Gastrocnemius medialis (tissue), 4 donors: Measurements from ENCODE around the gene PKM. TPM values are rescaled to one million over a fixed set of nuclear protein-coding genes. Genes with fewer than 3 reads are reported as not detected.

Experiments used
- ATAC-seq, 2 donors: fragments of 150-250 bp; one replicate each; pipeline ENCODE4 v1.9.1; 2016
- DNase-seq, 2 donors: peaks; one replicate each; pipeline ENCODE4 v3.0.0-alpha.2; 2019
- H3K27ac ChIP-seq, 4 donors: fragments of 200-600 bp; sonication (generic); 1 replicate in 1 of 4; 2 replicates in 3 of 4; pipeline ENCODE4 v1.5.1; 2016 to 2018; ENCODE audit warnings: mild to moderate bottlenecking in 2 of 4, moderate library complexity in 1 of 4
- H3K27me3 ChIP-seq, 3 donors: fragments of 200-600 bp; sonication (generic) in 2 of 3; 1 replicate in 1 of 3; 2 replicates in 2 of 3; pipeline versions ENCODE4 v1.5.1 to v1.6.0; 2016 to 2019; ENCODE audit warnings: mild to moderate bottlenecking in 1 of 3, moderate library complexity in 1 of 3
- H3K36me3 ChIP-seq, 2 donors: fragments of 200-600 bp; sonication (generic) in 1 of 2; one replicate each; pipeline ENCODE4 v1.5.1; 2017 to 2018
- H3K4me1 ChIP-seq, 2 donors: fragments of 200-600 bp; sonication (generic) in 1 of 2; one replicate each; pipeline ENCODE4 v1.5.1; 2016 to 2017; ENCODE audit warnings: mild to moderate bottlenecking in 2 of 2
- H3K4me3 ChIP-seq, 4 donors: fragments of 200-600 bp; sonication (generic) in 3 of 4; 1 replicate in 1 of 4; 2 replicates in 3 of 4; pipeline ENCODE4 v1.5.1; 2016 to 2019; ENCODE audit warnings: mild to moderate bottlenecking in 2 of 4
- H3K9me3 ChIP-seq, 3 donors: fragments of 200-600 bp; sonication (generic) in 2 of 3; 1 replicate in 1 of 3; 2 replicates in 2 of 3; pipeline ENCODE4 v1.5.1; 2016 to 2019
- CTCF ChIP-seq, 5 experiments: fragments of 450-650 bp in 3 of 5; fragments of 200-600 bp in 2 of 5; sonication (generic) in 2 of 5; IDR thresholded peaks in 4 of 5; conservative IDR thresholded peaks in 1 of 5; 1 replicate in 4 of 5; 2 replicates in 1 of 5; pipeline ENCODE4 v1.5.1; 2016 to 2019; ENCODE audit warnings: antibody characterized with exemption in 5 of 5, mild to moderate bottlenecking in 3 of 5, moderate library complexity in 3 of 5
- POLR2A ChIP-seq, 2 donors: fragments of 450-650 bp; IDR thresholded peaks; one replicate each; pipeline ENCODE4 v1.6.1; 2017; ENCODE audit warnings: antibody characterized with exemption in 2 of 2, mild to moderate bottlenecking in 2 of 2, moderate library complexity in 2 of 2
- in situ Hi-C, 4 donors: fragments of 200-750 bp; cut with MboI; loops; one replicate each; pipeline versions ENCODE4 v1.15.0 to v1.8.0; 2017; ENCODE audit warnings: low sequenced_read_pairs in 4 of 4
- intact Hi-C: fragments of 100-400 bp; cut with DNase I; formaldehyde crosslinking; loops from one replicate; pipeline ENCODE4 v1.15.1; 2023; ENCODE audit warnings: low total_unique reads
- total RNA-seq, 4 donors: library from RNA; depleted of rRNA; stranded (reverse); fragments of >200 nt; gene quantifications; one replicate each; pipeline versions ENCODE4 v1.1.0 to v1.2.3, GENCODE V29; 2016

Gene PKM
- total RNA-seq, 4 donors from 2014 or later: 691 to 946 (median 810) TPM

- H3K27ac ChIP-seq: no peak overlapping the region
- intact Hi-C loops: no loop called here
- in situ Hi-C loops: loop anchor here (5.0 to 10.0 kb wide), 4 partner anchors 32 to 75 kb away; partner anchors contain the start of gene GRAMD2A (in 1 of the 4)
- no peaks in the 10 kb centered on the region for H3K9me3 ChIP-seq
- no peak for ATAC-seq
- peaks cover 26 to 29% of the 10 kb centered on the region in 2 donors for H3K4me1 ChIP-seq
- H3K4me3 ChIP-seq: no peak overlapping the region
- H3K36me3 ChIP-seq: peaks cover 4 to 45% of the 10 kb centered on the region in 2 donors
- DNase-seq: no peak
- TF ChIP-seq POLR2A (IDR thresholded peaks at IDR 0.05) (no peak), CTCF (IDR thresholded peaks at IDR 0.05 in 4 of 5, conservative IDR thresholded peaks at IDR 0.05 in 1 of 5) (no peak)
- no peaks in the 10 kb centered on the region for H3K27me3 ChIP-seq
These were observed 38.7 kb upstream of the PKM start for GRCh38 chr15:72269739-72270138.

- ATAC-seq (no peak), DNase-seq (no peak)
- Histone ChIP-seq H3K9me3 (no peaks in the 10 kb centered on the region), H3K4me3 (no peak overlapping the region), H3K27me3 (no peaks in the 10 kb centered on the region), H3K36me3 (peaks cover 7 to 88% of the 10 kb centered on the region in 2 donors), H3K27ac (no peak overlapping the region), H3K4me1 (peaks cover 1 to 6% of the 10 kb centered on the region in 2 donors)
- intact Hi-C loops (no loop called here), in situ Hi-C loops (no loop called here)
- TF ChIP-seq POLR2A (IDR thresholded peaks at IDR 0.05): no peak
- TF ChIP-seq CTCF (IDR thresholded peaks at IDR 0.05 in 4 of 5, conservative IDR thresholded peaks at IDR 0.05 in 1 of 5): no peak
These were observed 34.0 kb upstream of the PKM start for GRCh38 chr15:72265031-72265430.

GRCh38 chr15:72252663-72253299 is 21.8 kb upstream of the PKM start:
- Histone ChIP-seq H3K4me1 (no peaks in the 10 kb centered on the region), H3K4me3 (no peak overlapping the region), H3K9me3 (no peaks in the 10 kb centered on the region), H3K27ac (no peak overlapping the region), H3K27me3 (no peaks in the 10 kb centered on the region), H3K36me3 (peaks cover 7 to 96% of the 10 kb centered on the region in 2 donors)
- intact Hi-C loops: no loop called here
- in situ Hi-C loops: no loop called here
- DNase-seq (no peak), ATAC-seq (no peak)
- TF ChIP-seq POLR2A (IDR thresholded peaks at IDR 0.05) (no peak), CTCF (IDR thresholded peaks at IDR 0.05 in 4 of 5, conservative IDR thresholded peaks at IDR 0.05 in 1 of 5) (no peak)

- DNase-seq (no peak), ATAC-seq (no peak)
- H3K9me3 ChIP-seq: no peaks in the 10 kb centered on the region
- peaks cover 0 to 85% of the 10 kb centered on the region in 2 donors for H3K36me3 ChIP-seq
- H3K27ac ChIP-seq: no peak overlapping the region
- intact Hi-C loops (no loop called here), in situ Hi-C loops (no loop called here)
- no peak overlapping the region for H3K4me3 ChIP-seq
- no peaks in the 10 kb centered on the region for H3K27me3 ChIP-seq
- H3K4me1 ChIP-seq: no peaks in the 10 kb centered on the region
- no peak for TF ChIP-seq CTCF (IDR thresholded peaks at IDR 0.05 in 4 of 5, conservative IDR thresholded peaks at IDR 0.05 in 1 of 5)
- no peak for TF ChIP-seq POLR2A (IDR thresholded peaks at IDR 0.05)
These were observed 18.3 kb upstream of the PKM start for GRCh38 chr15:72249142-72249810.
